GM23248 (cell line): Measurements from ENCODE around the gene DLG2.

Experiments used
- EZH2 ChIP-seq: fragments of 200-600 bp; sonication (generic); IDR thresholded peaks from 2 replicates; pipeline ENCODE4 v1.6.1; 2018; ENCODE audit warnings: antibody characterized with exemption, mild to moderate bottlenecking; ENCODE audit not compliant: insufficient read depth, poor library complexity, severe bottlenecking
- EZH2phosphoT487 ChIP-seq: fragments of 200-600 bp; sonication (generic); IDR thresholded peaks from 2 replicates; pipeline ENCODE4 v1.6.1; 2018; ENCODE audit warnings: antibody characterized with exemption, moderate library complexity, mild to moderate bottlenecking, low read depth; ENCODE audit not compliant: insufficient read depth

DNA sequence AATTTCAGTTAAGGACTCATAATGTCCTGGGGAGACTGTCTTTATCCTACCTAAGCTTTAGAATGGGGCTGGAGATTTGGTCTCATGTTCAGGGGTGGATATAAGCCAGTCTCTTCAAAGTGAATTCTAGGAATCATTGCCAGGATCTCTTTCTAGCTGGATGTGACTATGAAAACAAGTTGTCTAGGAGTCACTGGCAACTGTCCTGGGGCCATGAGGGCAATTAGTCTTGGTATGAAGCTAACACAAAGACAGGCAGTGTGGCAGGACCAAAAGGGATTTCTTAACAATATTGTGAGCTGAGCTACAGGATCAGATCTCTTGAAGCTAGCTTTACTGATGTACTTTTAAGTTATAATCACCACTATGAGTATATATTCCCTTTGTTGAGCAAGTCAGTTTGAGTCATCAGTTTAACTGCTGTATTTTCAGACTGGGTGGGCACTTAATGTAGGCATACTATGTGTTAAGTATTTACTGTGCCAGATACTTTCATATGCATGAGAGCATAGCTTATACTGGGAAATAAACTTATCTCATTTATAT lies 1951.0 kb downstream of the DLG2 start:
- no peak for TF ChIP-seq EZH2
- TF ChIP-seq EZH2phosphoT487, result no peak
